ENCODE measurements around the gene CATSPERZ.

The CATSPERZ gene

GRCh38 chr11:64341429-64341828 lies 41.3 kb downstream of the CATSPERZ start:
- DNase-seq (ENCODE audit: low spot score) = no peak

DNA sequence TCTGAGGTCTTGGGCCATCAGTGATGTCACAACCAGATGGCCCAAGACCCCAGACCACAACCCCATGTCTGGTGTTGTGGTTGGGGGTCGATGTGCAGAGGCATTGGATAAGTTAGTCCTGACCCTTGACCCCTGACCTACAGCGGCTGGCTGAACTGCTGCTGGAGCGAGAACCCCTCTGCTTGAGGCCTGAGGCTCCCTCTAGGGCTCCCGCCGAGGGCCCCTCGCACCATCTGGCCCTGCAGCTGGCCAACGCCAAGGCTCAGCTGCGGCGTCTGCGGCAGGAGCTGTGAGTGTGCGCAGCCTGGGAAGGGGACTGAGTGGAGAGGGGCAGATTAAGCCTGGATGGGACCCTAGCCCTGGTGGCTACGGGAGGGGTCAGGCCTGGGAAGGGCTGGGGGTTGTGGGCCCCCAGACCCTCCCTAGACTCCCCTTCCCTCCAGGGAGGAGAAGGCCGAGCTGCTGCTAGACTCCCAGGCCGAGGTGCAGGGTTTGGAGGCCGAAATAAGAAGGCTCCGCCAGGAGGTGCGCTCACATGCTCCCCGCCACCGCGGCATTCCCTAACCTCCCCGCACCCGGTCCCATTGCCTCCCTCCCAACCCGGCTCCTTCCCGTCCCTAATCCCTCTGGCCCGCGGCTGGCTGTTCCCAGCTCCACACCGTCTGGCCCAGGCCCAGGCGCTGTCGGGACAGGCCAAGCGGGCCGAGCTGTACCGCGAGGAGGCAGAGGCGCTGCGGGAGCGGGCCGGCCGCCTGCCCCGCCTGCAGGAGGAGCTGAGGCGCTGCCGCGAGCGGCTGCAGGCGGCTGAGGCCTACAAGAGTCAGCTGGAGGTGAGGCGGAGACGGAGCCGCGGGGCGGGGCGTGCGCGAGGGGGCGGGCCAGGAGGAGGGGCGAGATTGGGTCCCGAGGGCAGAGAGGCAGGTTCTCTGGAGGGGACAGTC lies 42.0 kb downstream of the CATSPERZ start:
- DNase-seq (ENCODE audit: low spot score) = peak; percentile 76

- no peak for DNase-seq (ENCODE audit: low spot score)
Observed at GRCh38 chr11:64342869-64343745, 42.9 kb downstream of the CATSPERZ start.

DNA sequence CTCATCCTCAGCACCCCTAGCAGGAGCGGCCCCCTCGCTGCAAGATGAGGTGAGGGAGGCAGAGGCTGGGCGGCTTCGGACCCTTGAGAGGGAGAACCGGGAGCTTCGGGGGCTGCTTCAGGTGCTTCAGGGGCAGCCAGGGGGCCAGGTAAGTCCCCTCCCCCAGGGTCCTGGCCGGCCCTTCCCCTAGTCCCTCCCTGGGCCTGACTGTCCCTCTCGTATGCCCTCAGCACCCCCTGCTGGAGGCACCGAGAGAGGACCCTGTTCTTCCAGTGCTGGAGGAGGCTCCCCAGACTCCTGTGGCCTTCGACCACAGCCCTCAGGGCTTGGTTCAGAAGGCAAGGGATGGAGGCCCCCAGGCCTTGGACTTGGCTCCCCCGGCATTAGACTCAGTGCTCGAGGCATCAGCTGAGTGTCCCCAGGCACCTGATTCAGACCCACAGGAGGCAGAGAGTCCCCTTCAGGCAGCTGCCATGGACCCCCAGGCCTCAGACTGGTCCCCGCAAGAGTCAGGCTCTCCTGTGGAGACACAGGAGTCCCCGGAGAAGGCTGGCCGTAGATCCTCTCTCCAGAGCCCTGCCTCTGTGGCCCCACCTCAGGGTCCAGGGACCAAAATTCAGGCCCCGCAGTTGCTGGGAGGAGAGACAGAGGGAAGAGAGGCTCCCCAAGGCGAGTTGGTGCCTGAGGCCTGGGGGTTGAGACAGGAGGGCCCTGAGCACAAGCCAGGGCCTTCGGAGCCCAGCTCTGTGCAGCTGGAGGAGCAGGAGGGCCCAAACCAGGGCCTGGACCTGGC lies 43.8 kb downstream of the CATSPERZ start:
- no peak for DNase-seq (ENCODE audit: low spot score)

GRCh38 chr11:64344787-64345186 lies 44.6 kb downstream of the CATSPERZ start:
- no peak for DNase-seq (ENCODE audit: low spot score)

- no peak for DNase-seq (ENCODE audit: low spot score)
Observed at GRCh38 chr11:64347193-64347867, 47.2 kb downstream of the CATSPERZ start.

GRCh38 chr11:64348383-64349024 lies 48.3 kb downstream of the CATSPERZ start:
- DNase-seq (ENCODE audit: low spot score) = no peak

GRCh38 chr11:64349025-64349387 lies 48.8 kb downstream of the CATSPERZ start:
- DNase-seq (ENCODE audit: low spot score) = no peak

GRCh38 chr11:64349404-64349803 lies 49.2 kb downstream of the CATSPERZ start:
- DNase-seq (ENCODE audit: low spot score) = no peak

DNA sequence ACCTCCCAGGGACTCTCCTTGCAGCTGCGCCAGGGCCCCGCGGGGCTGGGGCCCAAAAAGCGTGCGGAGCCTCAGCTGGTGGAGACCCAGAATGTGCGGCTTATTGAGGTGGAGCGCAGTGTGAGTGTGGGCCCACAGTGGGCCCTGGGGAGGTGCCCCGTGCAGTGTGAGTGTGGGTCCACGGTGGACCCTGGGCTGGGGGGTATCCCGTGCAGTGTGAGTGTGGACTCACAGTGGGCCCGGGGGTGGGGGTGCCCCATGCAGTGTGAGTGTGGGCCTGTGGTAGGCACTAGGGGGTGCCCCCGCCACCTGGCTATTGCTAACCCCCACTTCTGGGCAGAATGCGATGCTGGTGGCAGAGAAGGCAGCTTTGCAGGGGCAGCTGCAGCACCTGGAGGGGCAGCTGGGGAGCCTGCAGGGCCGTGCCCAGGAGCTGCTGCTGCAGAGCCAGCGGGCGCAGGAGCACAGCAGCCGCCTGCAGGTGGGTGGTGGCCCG lies 51.0 kb downstream of the CATSPERZ start:
- no peak for DNase-seq (ENCODE audit: low spot score)

DNA sequence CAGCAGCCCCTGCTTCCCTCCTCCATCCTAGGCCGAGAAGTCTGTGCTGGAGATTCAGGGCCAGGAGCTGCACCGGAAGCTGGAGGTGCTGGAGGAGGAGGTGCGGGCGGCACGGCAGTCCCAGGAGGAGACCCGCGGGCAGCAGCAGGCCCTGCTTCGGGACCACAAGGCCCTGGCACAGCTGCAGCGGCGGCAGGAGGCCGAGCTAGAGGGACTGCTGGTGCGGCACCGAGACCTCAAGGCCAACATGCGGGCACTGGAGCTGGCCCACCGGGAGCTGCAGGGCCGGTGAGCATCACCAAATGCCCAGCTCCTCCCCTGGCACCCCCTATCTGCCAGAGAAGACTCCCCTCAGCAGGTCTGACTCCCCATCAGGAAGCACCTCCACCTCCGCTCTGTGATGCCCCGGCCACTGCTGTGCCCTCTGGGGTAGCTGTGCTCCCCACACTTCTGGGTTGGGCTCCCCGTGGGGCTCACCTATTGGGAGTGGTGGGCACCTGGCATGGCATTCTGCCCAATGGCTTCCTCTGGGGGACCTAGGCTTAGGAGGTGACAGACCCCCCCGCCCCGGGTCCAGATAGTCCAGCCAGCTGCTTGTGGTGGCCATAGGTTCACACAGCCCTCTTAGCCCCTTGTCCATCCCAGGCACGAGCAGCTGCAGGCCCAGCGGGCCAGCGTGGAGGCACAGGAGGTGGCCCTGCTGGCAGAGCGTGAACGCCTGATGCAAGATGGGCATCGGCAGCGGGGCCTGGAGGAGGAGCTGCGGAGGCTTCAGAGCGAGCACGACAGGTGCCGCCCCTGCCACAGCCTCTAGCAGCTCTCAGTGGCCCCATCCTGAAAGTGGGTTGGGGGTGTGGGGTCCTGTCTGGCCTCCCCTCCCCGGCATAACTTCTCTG lies 52.2 kb downstream of the CATSPERZ start:
- no peak for DNase-seq (ENCODE audit: low spot score)

DNA sequence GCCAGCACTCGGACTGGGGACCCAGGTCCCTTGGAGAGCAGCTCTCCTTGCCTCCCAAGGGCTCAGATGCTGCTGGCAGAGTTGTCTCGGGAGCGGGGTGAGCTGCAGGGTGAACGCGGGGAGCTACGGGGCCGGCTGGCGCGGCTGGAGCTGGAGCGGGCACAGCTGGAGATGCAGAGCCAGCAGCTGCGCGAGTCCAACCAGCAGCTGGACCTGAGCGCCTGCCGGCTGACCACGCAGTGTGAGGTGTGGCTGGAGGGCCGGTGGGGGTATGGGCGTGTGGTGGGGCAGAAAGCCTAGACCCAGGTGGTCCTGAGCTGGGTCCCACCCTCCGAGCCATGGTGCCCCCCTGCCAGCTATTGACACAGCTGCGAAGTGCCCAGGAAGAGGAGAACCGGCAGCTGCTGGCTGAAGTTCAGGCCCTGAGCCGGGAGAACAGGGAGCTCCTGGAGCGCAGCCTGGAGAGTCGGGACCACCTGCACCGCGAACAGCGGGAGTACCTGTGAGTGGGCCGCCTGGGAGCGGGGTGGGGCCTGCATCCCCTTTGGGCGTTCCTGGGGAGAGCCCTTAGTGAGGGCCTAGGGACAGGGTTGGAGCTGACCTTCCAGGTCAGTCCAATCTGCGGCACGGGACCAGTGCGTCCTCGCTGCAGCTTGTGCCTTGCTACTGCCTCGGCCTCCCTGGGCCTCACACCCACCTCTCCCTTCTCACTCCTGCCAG lies 53.0 kb downstream of the CATSPERZ start:
- no peak for DNase-seq (ENCODE audit: low spot score)

GRCh38 chr11:64353715-64354506 lies 53.8 kb downstream of the CATSPERZ start:
- no peak for DNase-seq (ENCODE audit: low spot score)

Data from LoVo (cell line).